PC-3 (cell line): ENCODE results near the gene NTM.
"Not testable (repeated sequence)": the region's sequence is repeated elsewhere in the genome, so short reads cannot be mapped to it uniquely, and the experiment has no call there.

Experiments used
- CTCF ChIP-seq: fragments of 300-600 bp; sonication (generic); conservative IDR thresholded peaks from 2 replicates; pipeline ENCODE4 v1.5.1; 2017; ENCODE audit warnings: antibody characterized with exemption, low read depth, mild to moderate bottlenecking, low read length
- EZH2 ChIP-seq: fragments of 300-600 bp; sonication (generic); IDR thresholded peaks from one replicate; pipeline ENCODE4 v1.6.1; 2017; ENCODE audit warnings: antibody characterized with exemption, mild to moderate bottlenecking, low read length; ENCODE audit not compliant: unreplicated experiment
- EZH2phosphoT487 ChIP-seq: fragments of 300-600 bp; sonication (generic); IDR thresholded peaks from 2 replicates; pipeline ENCODE4 v1.6.1; 2018; ENCODE audit warnings: mild to moderate bottlenecking, antibody characterized with exemption, low read length, borderline replicate concordance

GRCh38 chr11:132370114-132370513, 999.7 kb downstream of the NTM start:
- not testable (repeated sequence) for TF ChIP-seq EZH2phosphoT487, CTCF, EZH2
